Measurements from ENCODE around the gene ARAP2. TPM values are rescaled to one million over a fixed set of nuclear protein-coding genes. Genes with fewer than 3 reads are reported as not detected.

Gene ARAP2
- total RNA-seq, 2 experiments from 2014 or later, result 6.9 to 8.6 TPM

Other genes with a start within 250 kb of the ARAP2 start
- not detected in 2 replicates for gene DTHD1, start 37.1 kb upstream of the ARAP2 start, total RNA-seq (2014; rRNA removed; shearing (Covaris generic))
- not detected in 2 replicates for gene DTHD1, start 37.1 kb upstream of the ARAP2 start, total RNA-seq (2022)